ENCODE data around the gene ZNF532.

Gene ZNF532

GRCh38 chr18:59011289-59011688 lies 146.6 kb downstream of the ZNF532 start:
- TF ChIP-seq EZH2phosphoT487 (IDR thresholded peaks at IDR 0.05; ENCODE audit: borderline replicate concordance) (no peak), CTCF (conservative IDR thresholded peaks at IDR 0.05; ENCODE audit: low read length) (no peak)
- no peak overlapping the region for H3K9ac ChIP-seq (ENCODE audit: low read depth, low read length, poor library complexity, severe bottlenecking)
- H3K9me2 ChIP-seq (replicated peaks; ENCODE audit: low read depth, low read length): no peaks in the 10 kb centered on the region
- no peaks in the 10 kb centered on the region for H3K36me3 ChIP-seq (ENCODE audit: insufficient read depth, low read length)
- no peaks in the 10 kb centered on the region for H3K27me3 ChIP-seq (ENCODE audit: insufficient read depth, low read length, poor library complexity, severe bottlenecking)
- H3F3A ChIP-seq (ENCODE audit: low read depth): no peaks in the 10 kb centered on the region
- no peak overlapping the region for H2AFZ ChIP-seq (ENCODE audit: low read length)
- H3K4me3 ChIP-seq (ENCODE audit: low read length, poor library complexity, severe bottlenecking): no peak overlapping the region
- no peaks in the 10 kb centered on the region for H3K9me3 ChIP-seq (ENCODE audit: insufficient read depth, low read depth, low read length)
- no peaks in the 10 kb centered on the region for H3K79me2 ChIP-seq (ENCODE audit: insufficient read depth, low read length)
- H4K20me1 ChIP-seq (ENCODE audit: insufficient read depth, low read length, poor library complexity, severe bottlenecking): no peaks in the 10 kb centered on the region
- no peak overlapping the region for H3K4me2 ChIP-seq (ENCODE audit: low read depth, low read length, poor library complexity, severe bottlenecking)
- H3K4me1 ChIP-seq (ENCODE audit: insufficient read depth, low read length, poor library complexity, severe bottlenecking): no peaks in the 10 kb centered on the region

- peaks cover 3% of the 10 kb centered on the region; the same call in 1 of the 2 replicates for H3K9me3 ChIP-seq (ENCODE audit: insufficient read depth, low read depth, low read length)
- no peak overlapping the region for H2AFZ ChIP-seq (ENCODE audit: low read length)
- H3K9me2 ChIP-seq (replicated peaks; ENCODE audit: low read depth, low read length): no peaks in the 10 kb centered on the region
- H3K9ac ChIP-seq (ENCODE audit: low read depth, low read length, poor library complexity, severe bottlenecking): no peak overlapping the region
- no peak overlapping the region for H3K4me2 ChIP-seq (ENCODE audit: low read depth, low read length, poor library complexity, severe bottlenecking)
- no peaks in the 10 kb centered on the region for H3K27me3 ChIP-seq (ENCODE audit: insufficient read depth, low read length, poor library complexity, severe bottlenecking)
- H3K79me2 ChIP-seq (ENCODE audit: insufficient read depth, low read length): no peaks in the 10 kb centered on the region
- TF ChIP-seq EZH2phosphoT487 (IDR thresholded peaks at IDR 0.05; ENCODE audit: borderline replicate concordance) (no peak), CTCF (conservative IDR thresholded peaks at IDR 0.05; ENCODE audit: low read length) (no peak)
- H3K36me3 ChIP-seq (ENCODE audit: insufficient read depth, low read length): no peaks in the 10 kb centered on the region
- no peaks in the 10 kb centered on the region for H3K4me1 ChIP-seq (ENCODE audit: insufficient read depth, low read length, poor library complexity, severe bottlenecking)
- H3F3A ChIP-seq (ENCODE audit: low read depth): no peaks in the 10 kb centered on the region
- H4K20me1 ChIP-seq (ENCODE audit: insufficient read depth, low read length, poor library complexity, severe bottlenecking): no peaks in the 10 kb centered on the region
- H3K4me3 ChIP-seq (ENCODE audit: low read length, poor library complexity, severe bottlenecking): no peak overlapping the region
Measured at GRCh38 chr18:59011786-59012185, 147.1 kb downstream of the ZNF532 start.

- Histone ChIP-seq H3K9ac (ENCODE audit: low read depth, low read length, poor library complexity, severe bottlenecking) (no peak overlapping the region), H3K9me3 (ENCODE audit: insufficient read depth, low read depth, low read length) (peaks cover 3% of the 10 kb centered on the region; the same call in 1 of the 2 replicates), H2AFZ (ENCODE audit: low read length) (no peak overlapping the region), H3K4me1 (ENCODE audit: insufficient read depth, low read length, poor library complexity, severe bottlenecking) (no peaks in the 10 kb centered on the region), H3K36me3 (ENCODE audit: insufficient read depth, low read length) (no peaks in the 10 kb centered on the region), H3K27me3 (ENCODE audit: insufficient read depth, low read length, poor library complexity, severe bottlenecking) (no peaks in the 10 kb centered on the region), H3F3A (ENCODE audit: low read depth) (no peaks in the 10 kb centered on the region), H4K20me1 (ENCODE audit: insufficient read depth, low read length, poor library complexity, severe bottlenecking) (no peaks in the 10 kb centered on the region), H3K4me3 (ENCODE audit: low read length, poor library complexity, severe bottlenecking) (no peak overlapping the region), H3K4me2 (ENCODE audit: low read depth, low read length, poor library complexity, severe bottlenecking) (no peak overlapping the region), H3K79me2 (ENCODE audit: insufficient read depth, low read length) (no peaks in the 10 kb centered on the region), H3K9me2 (replicated peaks; ENCODE audit: low read depth, low read length) (no peaks in the 10 kb centered on the region)
- TF ChIP-seq CTCF (conservative IDR thresholded peaks at IDR 0.05; ENCODE audit: low read length): no peak
- TF ChIP-seq EZH2phosphoT487 (IDR thresholded peaks at IDR 0.05; ENCODE audit: borderline replicate concordance): no peak
Measured at GRCh38 chr18:59012815-59013705, 148.4 kb downstream of the ZNF532 start.
